H1 (cell line): ENCODE measurements around the gene RAD50. TPM values are rescaled to one million over a fixed set of nuclear protein-coding genes. Genes with fewer than 3 reads are reported as not detected.

Experiments used
- CTCF ChIA-PET: fragments of 300-600 bp; sonication (Branson Sonifier 250); formaldehyde crosslinking; loops from one replicate; lab custom pipeline; 2021; ENCODE audit not compliant: partially characterized antibody; lab: Charles Lee
- POLR2A ChIA-PET: fragments of 300-600 bp; sonication (Branson Sonifier 250); formaldehyde crosslinking; loops from one replicate; lab custom pipeline; 2021; ENCODE audit warnings: inconsistent platforms; ENCODE audit not compliant: partially characterized antibody; lab: Charles Lee
- DNase-seq, 2 experiments: peaks; one replicate each; pipeline versions ENCODE4 v3.0.0 to v3.0.0-alpha.2; 2010 to 2022; ENCODE audit warnings: low spot score in 2 of 2, low read depth in 1 of 2, mixed read lengths in 1 of 2
- FAIRE-seq: peaks from 2 replicates; lab custom pipeline; 2011; peaks lifted over from hg19 to GRCh38; lab: Jason Lieb, UNC
- H2AFZ ChIP-seq: 2 replicates; pipeline ENCODE4 v1.8.1; 2012; ENCODE audit warnings: low read length, inconsistent platforms
- H2AK5ac ChIP-seq: 2 replicates; pipeline ENCODE4 v1.6.1; 2013; ENCODE audit warnings: low read depth, low read length
- H2BK120ac ChIP-seq: replicated peaks from 2 replicates; pipeline ENCODE3; 2013; ENCODE audit warnings: low read depth, low read length, inconsistent platforms
- H2BK12ac ChIP-seq: 2 replicates; pipeline ENCODE4 v1.6.1; 2013; ENCODE audit warnings: low read depth, low read length
- H2BK15ac ChIP-seq: 2 replicates; pipeline ENCODE4 v1.6.1; 2013; ENCODE audit warnings: low read length
- H2BK20ac ChIP-seq: 2 replicates; pipeline ENCODE4 v1.6.1; 2013; ENCODE audit warnings: low read length
- H2BK5ac ChIP-seq: 2 replicates; pipeline ENCODE4 v1.6.1; 2013; ENCODE audit warnings: low read depth, low read length
- H3K14ac ChIP-seq: 2 replicates; pipeline ENCODE4 v1.6.1; 2013; ENCODE audit warnings: inconsistent platforms; ENCODE audit not compliant: insufficient read length
- H3K18ac ChIP-seq: 2 replicates; pipeline ENCODE4 v1.6.1; 2013; ENCODE audit warnings: low read length; ENCODE audit errors: extremely low read depth
- H3K23ac ChIP-seq: 2 replicates; pipeline ENCODE4 v1.6.1; 2013; ENCODE audit warnings: inconsistent platforms; ENCODE audit not compliant: insufficient read length
- H3K23me2 ChIP-seq: 2 replicates; pipeline ENCODE4 v1.6.1; 2013; ENCODE audit warnings: low read depth, low read length
- H3K27ac ChIP-seq: 2 replicates; pipeline ENCODE4 v1.6.1; 2011; ENCODE audit warnings: low read depth, low read length, inconsistent platforms
- H3K27me3 ChIP-seq, 4 experiments: replicated peaks in 1 of 4; 1 replicate in 1 of 4; 2 replicates in 3 of 4; pipeline versions ENCODE4 v1.6.1 to v1.8.1; 2011 to 2013; ENCODE audit warnings: low read length in 3 of 4, mild to moderate bottlenecking in 3 of 4, inconsistent platforms in 2 of 4, mixed read lengths in 2 of 4, moderate library complexity in 1 of 4; ENCODE audit not compliant: control insufficient read depth in 3 of 4, insufficient read depth in 3 of 4; ENCODE audit errors: extremely low read depth in 1 of 4
- H3K36me3 ChIP-seq, 4 experiments: 2 replicates each; pipeline versions ENCODE4 v1.6.1 to v1.8.1; 2011 to 2013; ENCODE audit warnings: mild to moderate bottlenecking in 4 of 4, low read length in 3 of 4, moderate library complexity in 2 of 4, control low read depth in 1 of 4, inconsistent platforms in 1 of 4; ENCODE audit not compliant: insufficient read depth in 4 of 4, control insufficient read depth in 2 of 4
- H3K4ac ChIP-seq: replicated peaks from 2 replicates; pipeline ENCODE3; 2013; ENCODE audit warnings: low read length, low read depth, mixed read lengths, inconsistent platforms; ENCODE audit not compliant: insufficient read length
- H3K4me1 ChIP-seq, 4 experiments: replicated peaks in 1 of 4; 1 replicate in 1 of 4; 2 replicates in 3 of 4; pipeline versions ENCODE4 v1.6.1 to v1.8.1; 2011 to 2013; ENCODE audit warnings: low read length in 3 of 4, inconsistent platforms in 2 of 4, mixed read lengths in 1 of 4; ENCODE audit not compliant: insufficient read depth in 4 of 4, control insufficient read depth in 3 of 4
- H3K4me2 ChIP-seq, 2 experiments: 2 replicates each; pipeline versions ENCODE4 v1.6.1 to v1.8.1; 2011 to 2013; ENCODE audit warnings: low read depth in 2 of 2, low read length in 2 of 2, control low read depth in 1 of 2, inconsistent platforms in 1 of 2, mild to moderate bottlenecking in 1 of 2; ENCODE audit not compliant: insufficient read depth in 1 of 2
- H3K4me3 ChIP-seq, 4 experiments: fragments of 200-600, 300-600 bp in 1 of 4; sonication (generic), shearing (Covaris generic), sonication (Bioruptor Twin) in 1 of 4; 2 replicates each; pipeline versions ENCODE4 v1.5.1 to v1.8.1; 2011 to 2016; ENCODE audit warnings: low read length in 4 of 4, low read depth in 3 of 4, control low read depth in 2 of 4, inconsistent platforms in 2 of 4, mild to moderate bottlenecking in 2 of 4, mixed read lengths in 1 of 4, moderate library complexity in 1 of 4; ENCODE audit not compliant: insufficient read depth in 2 of 4; ENCODE audit errors: extremely low read depth in 1 of 4
- H3K56ac ChIP-seq: replicated peaks from 2 replicates; pipeline ENCODE3; 2013; ENCODE audit warnings: low read depth, mild to moderate bottlenecking, mixed read lengths, low read length, inconsistent platforms; ENCODE audit not compliant: insufficient read length
- H3K79me1 ChIP-seq: 2 replicates; pipeline ENCODE4 v1.6.1; 2013; ENCODE audit warnings: low read depth, low read length, control low read depth
- H3K79me2 ChIP-seq, 2 experiments: 2 replicates each; pipeline versions ENCODE4 v1.6.1 to v1.8.1; 2012 to 2013; ENCODE audit warnings: low read length in 2 of 2, mild to moderate bottlenecking in 2 of 2, inconsistent platforms in 1 of 2; ENCODE audit not compliant: insufficient read depth in 2 of 2, control insufficient read depth in 1 of 2
- H3K9ac ChIP-seq, 4 experiments: replicated peaks in 1 of 4; 1 replicate in 1 of 4; 2 replicates in 3 of 4; pipeline versions ENCODE4 v1.6.1 to v1.8.1; 2011 to 2013; ENCODE audit warnings: low read depth in 3 of 4, low read length in 3 of 4, control low read depth in 2 of 4, mild to moderate bottlenecking in 2 of 4, moderate library complexity in 2 of 4, inconsistent platforms in 1 of 4; ENCODE audit errors: extremely low read depth in 1 of 4
- H3K9me3 ChIP-seq, 2 experiments: 2 replicates each; pipeline versions ENCODE4 v1.6.1 to v1.8.1; 2012 to 2013; ENCODE audit warnings: mild to moderate bottlenecking in 2 of 2, moderate library complexity in 2 of 2, control low read depth in 1 of 2, inconsistent platforms in 1 of 2, low read depth in 1 of 2, low read length in 1 of 2, mixed read lengths in 1 of 2; ENCODE audit not compliant: insufficient read depth in 2 of 2
- H4K20me1 ChIP-seq, 2 experiments: replicated peaks in 1 of 2; 2 replicates each; pipeline versions ENCODE3 to v1.8.1; 2011 to 2013; ENCODE audit warnings: inconsistent platforms in 2 of 2, low read length in 2 of 2, mild to moderate bottlenecking in 1 of 2; ENCODE audit not compliant: insufficient read depth in 2 of 2, control insufficient read depth in 1 of 2
- H4K5ac ChIP-seq: 2 replicates; pipeline ENCODE4 v1.6.1; 2013; ENCODE audit warnings: low read length, low read depth, mixed read lengths, inconsistent platforms; ENCODE audit not compliant: insufficient read length
- H4K8ac ChIP-seq: 2 replicates; pipeline ENCODE4 v1.8.0; 2013; ENCODE audit warnings: mild to moderate bottlenecking, moderate library complexity, low read length, inconsistent platforms; ENCODE audit not compliant: insufficient read depth; ENCODE audit errors: extremely low read depth
- H4K91ac ChIP-seq: replicated peaks from 2 replicates; pipeline ENCODE3; 2013; ENCODE audit warnings: low read length, mixed read lengths, inconsistent platforms; ENCODE audit not compliant: insufficient read length
- BACH1 ChIP-seq: IDR thresholded peaks from 2 replicates; pipeline ENCODE4 v1.6.1; 2012; ENCODE audit warnings: low read length, improper control_type of control experiment
- BRCA1 ChIP-seq: IDR thresholded peaks from 2 replicates; pipeline ENCODE4 v1.6.1; 2012; ENCODE audit warnings: low read depth, low read length, improper control_type of control experiment
- CHD2 ChIP-seq: IDR thresholded peaks from 2 replicates; pipeline ENCODE4 v1.6.1; 2012; ENCODE audit warnings: low read length, improper control_type of control experiment
- CREB1 ChIP-seq: IDR thresholded peaks from 2 replicates; pipeline ENCODE4 v1.6.1; 2012; ENCODE audit warnings: inconsistent platforms
- GTF2F1 ChIP-seq: IDR thresholded peaks from 2 replicates; pipeline ENCODE4 v1.6.1; 2012; ENCODE audit warnings: low read depth, low read length, improper control_type of control experiment, borderline replicate concordance
- JUN ChIP-seq: IDR thresholded peaks from 2 replicates; pipeline ENCODE4 v1.6.1; 2011; ENCODE audit warnings: low read depth, mild to moderate bottlenecking, improper control_type of control experiment, low read length
- MAX ChIP-seq: IDR thresholded peaks from 2 replicates; pipeline ENCODE4 v1.6.1; 2012; ENCODE audit warnings: inconsistent platforms
- NRF1 ChIP-seq: IDR thresholded peaks from 2 replicates; pipeline ENCODE4 v1.6.1; 2011; ENCODE audit warnings: mild to moderate bottlenecking, low read depth, low read length, improper control_type of control experiment
- POLR2AphosphoS5 ChIP-seq: IDR thresholded peaks from 2 replicates; pipeline ENCODE4 v1.6.1; 2011; ENCODE audit warnings: low read depth, low read length
- SAP30 ChIP-seq: fragments of 300-600 bp; sonication (generic); IDR thresholded peaks from 2 replicates; pipeline ENCODE4 v1.7.1; 2012; ENCODE audit warnings: low read length, moderate library complexity, mild to moderate bottlenecking, inconsistent platforms; ENCODE audit not compliant: insufficient read depth, insufficient replicate concordance
- SP1 ChIP-seq: IDR thresholded peaks from 2 replicates; pipeline ENCODE4 v1.6.1; 2011; ENCODE audit warnings: low read depth, low read length
- TCF12 ChIP-seq: IDR thresholded peaks from 2 replicates; pipeline ENCODE4 v1.6.1; 2011; ENCODE audit warnings: low read depth, mild to moderate bottlenecking, low read length
- TEAD4 ChIP-seq: IDR thresholded peaks from 2 replicates; pipeline ENCODE4 v1.6.1; 2012; ENCODE audit warnings: low read depth, low read length, inconsistent platforms, mixed read lengths
- ZNF274 ChIP-seq: IDR thresholded peaks from 2 replicates; pipeline ENCODE4 v1.7.0; 2012; ENCODE audit warnings: low read length, borderline replicate concordance; ENCODE audit errors: extremely low read depth
- WGBS, 2 experiments: shearing (Covaris generic) in 1 of 2; methylation state at CpG; one replicate each; pipeline versions ENCODE4 v1.1.6 to v1.1.7; 2013 to 2015; ENCODE audit warnings: low lambda C conversion rate in 2 of 2, mixed read lengths in 2 of 2, inconsistent platforms in 1 of 2, low coverage in 1 of 2, missing lambda C conversion rate in 1 of 2; ENCODE audit not compliant: insufficient replicate concordance in 2 of 2, insufficient coverage in 1 of 2, insufficient read length in 1 of 2; ENCODE audit errors: extremely low coverage in 1 of 2, missing lambda C conversion rate in 1 of 2; 5-methylcytosine and 5-hydroxymethylcytosine counted together
- polyA plus RNA-seq, 7 experiments: library from polyadenylated mRNA; depleted of rRNA in 3 of 7; stranded (reverse) in 5 of 7; unstranded in 2 of 7; fragments of >200 nt in 5 of 7; fragments of 200-250 nt in 2 of 7; gene quantifications; 1 replicate in 5 of 7; 2 replicates in 1 of 7; 4 replicates in 1 of 7; pipeline versions ENCODE4 v1.2.1 to v1.2.3, GENCODE V29; 2011 to 2013; ENCODE audit warnings: missing spikeins in 2 of 7, mixed read lengths in 2 of 7
- total RNA-seq: library from RNA; stranded (reverse); fragmentation: NEBNext Ultra II Directional; extraction: Animal tissue kit (Norgen Biotek cat#: 25700); gene quantifications from 2 replicates; pipeline ENCODE4 v1.2.1, GENCODE V29; 2021

Gene RAD50
- total and polyA plus RNA-seq, 2 of the 8 experiments (the other 6 are each of a cell fraction or from before 2014, with no cell fraction given): 10.1 to 39.4 TPM

GRCh38 chr5:132601071-132601728, 44.4 kb downstream of the RAD50 start:
- no peak overlapping the region for H2BK15ac ChIP-seq
- no peaks in the 10 kb centered on the region for H3K79me2 ChIP-seq
- H2BK20ac ChIP-seq: no peak overlapping the region
- peaks cover 0 to 42% (median 12%) of the 10 kb centered on the region in 4 experiments; a peak in 6 of 8 replicates for H3K36me3 ChIP-seq
- no peak overlapping the region for H3K18ac ChIP-seq
- H4K91ac ChIP-seq: no peak overlapping the region
- no peak overlapping the region for H3K56ac ChIP-seq
- ChIA-PET CTCF (interaction anchor here (1.0 kb wide), 1 partner anchor 10 kb away, joined by 3 read pairs; no protein-coding TSS in a partner anchor), POLR2A (no interaction called here)
- no peak overlapping the region for H3K23ac ChIP-seq
- no peaks in the 10 kb centered on the region for H3K79me1 ChIP-seq
- no peak overlapping the region for H2BK5ac ChIP-seq
- H4K20me1 ChIP-seq: peaks cover 0 to 1% of the 10 kb centered on the region in 2 experiments
- no peak overlapping the region for H3K27ac ChIP-seq
- H2AFZ ChIP-seq: no peak overlapping the region
- H3K4me3 ChIP-seq: no peak overlapping the region
- no peak overlapping the region for H3K4ac ChIP-seq
- no peaks in the 10 kb centered on the region for H3K9me3 ChIP-seq
- no peaks in the 10 kb centered on the region for H3K4me1 ChIP-seq
- H3K27me3 ChIP-seq: no peaks in the 10 kb centered on the region
- WGBS, 2 experiments: 86% methylated on average over 8 of the region's 8 CpGs; no CpG with 5 or more reads in 1 of the 2 experiments
- H2BK12ac ChIP-seq: no peak overlapping the region
- H3K9ac ChIP-seq: no peak overlapping the region
- no peak for TF ChIP-seq CHD2
- TF ChIP-seq BRCA1: no peak
- TF ChIP-seq SP1: no peak
- TF ChIP-seq TCF12: no peak
- no peak for TF ChIP-seq BACH1
- TF ChIP-seq TEAD4: no peak
- no peak for TF ChIP-seq SAP30
- no peak for TF ChIP-seq GTF2F1
- no peak for TF ChIP-seq POLR2AphosphoS5
- no peak for TF ChIP-seq MAX
- TF ChIP-seq ZNF274: no peak
- TF ChIP-seq NRF1: no peak
- TF ChIP-seq CREB1: no peak
- no peak for TF ChIP-seq JUN
- H3K14ac ChIP-seq: no peak overlapping the region
- no peak overlapping the region for H3K4me2 ChIP-seq
- H2AK5ac ChIP-seq: no peak overlapping the region
- no peak for FAIRE-seq
- no peak overlapping the region for H2BK120ac ChIP-seq
- no peak overlapping the region for H4K5ac ChIP-seq
- DNase-seq: no peak
- no peak overlapping the region for H4K8ac ChIP-seq
- no peaks in the 10 kb centered on the region for H3K23me2 ChIP-seq
